PC-9 (cell line): ENCODE results near the gene C19orf12. TPM values are rescaled to one million over a fixed set of nuclear protein-coding genes. Genes with fewer than 3 reads are reported as not detected.

Experiments used
- BruUV-seq: library from RNA; stranded (reverse); fragments of 400-500 nt; replicated peaks from 2 replicates; lab custom pipeline; 2021; lab: Mats Ljungman, UMichigan
- CTCF ChIA-PET: fragments of 300-600 bp; sonication (Branson Sonifier 250); formaldehyde crosslinking; loops from one replicate; lab custom pipeline; 2022; ENCODE audit warnings: antibody characterized with exemption; lab: Charles Lee
- POLR2A ChIA-PET: fragments of 300-600 bp; sonication (Branson Sonifier 250); formaldehyde crosslinking; loops from one replicate; lab custom pipeline; 2022; ENCODE audit warnings: antibody characterized with exemption; ENCODE audit not compliant: unreplicated experiment; lab: Charles Lee
- DNase-seq, 2 experiments: peaks; one replicate each; pipeline versions ENCODE4 v3.0.0 to v3.0.0-alpha.2; 2015 to 2022; ENCODE audit warnings: mixed read lengths in 1 of 2
- H2AFZ ChIP-seq: fragments of 200-600 bp; sonication (generic); 2 replicates; pipeline ENCODE4 v1.8.1; 2017; ENCODE audit warnings: antibody characterized with exemption
- H3F3A ChIP-seq: fragments of 200-600 bp; sonication (generic); 2 replicates; pipeline ENCODE4 v1.8.1; 2017; ENCODE audit warnings: antibody characterized with exemption, mild to moderate bottlenecking, low read depth; ENCODE audit not compliant: insufficient read depth
- H3K27ac ChIP-seq: fragments of 200-600 bp; sonication (generic); 2 replicates; pipeline ENCODE4 v1.6.1; 2016; ENCODE audit warnings: mixed run types
- H3K27me3 ChIP-seq: fragments of 200-600 bp; sonication (generic); 2 replicates; pipeline ENCODE4 v1.6.1; 2016; ENCODE audit warnings: low read depth, mixed run types; ENCODE audit not compliant: insufficient read depth
- H3K36me3 ChIP-seq: fragments of 200-600 bp; sonication (generic); 2 replicates; pipeline ENCODE4 v1.6.1; 2016; ENCODE audit warnings: low read depth, mixed run types
- H3K4me1 ChIP-seq: fragments of 200-600 bp; sonication (generic); replicated peaks from 2 replicates; pipeline ENCODE4 v1.6.1; 2016; ENCODE audit warnings: mixed run types; ENCODE audit not compliant: insufficient read depth
- H3K4me2 ChIP-seq: fragments of 200-600 bp; sonication (generic); 2 replicates; pipeline ENCODE4 v1.6.1; 2017; ENCODE audit warnings: mixed run types
- H3K4me3 ChIP-seq: fragments of 200-600 bp; sonication (generic); 2 replicates; pipeline ENCODE4 v1.6.1; 2016; ENCODE audit warnings: mixed run types
- H3K79me2 ChIP-seq: fragments of 200-600 bp; sonication (generic); 2 replicates; pipeline ENCODE4 v1.6.1; 2017; ENCODE audit warnings: low read depth, mixed run types
- H3K9me2 ChIP-seq: fragments of 200-600 bp; sonication (generic); 2 replicates; pipeline ENCODE4 v1.8.1; 2017; ENCODE audit warnings: mild to moderate bottlenecking; ENCODE audit not compliant: insufficient read depth
- H3K9me3 ChIP-seq: fragments of 200-600 bp; sonication (generic); 2 replicates; pipeline ENCODE4 v1.8.1; 2016; ENCODE audit warnings: low read depth; ENCODE audit not compliant: insufficient read depth
- H4K20me1 ChIP-seq: fragments of 200-600 bp; sonication (generic); 2 replicates; pipeline ENCODE4 v1.8.1; 2017; ENCODE audit not compliant: insufficient read depth
- EZH2 ChIP-seq: fragments of 200-600 bp; sonication (generic); IDR thresholded peaks from 2 replicates; pipeline ENCODE4 v1.8.0; 2017; ENCODE audit warnings: antibody characterized with exemption, low read depth
- intact Hi-C: fragments of 100-400 bp; cut with micrococcal nuclease; formaldehyde crosslinking; loops from one replicate; pipeline ENCODE4 v1.10.0; 2022; ENCODE audit not compliant: unreplicated experiment
- total RNA-seq: library from RNA; stranded (reverse); gene quantifications from 2 replicates; pipeline ENCODE4 v1.2.3, GENCODE V29; 2021
- TF ChIP-seq, protein P1 (sequence below): fragments of 200-600 bp; sonication (generic); conservative IDR thresholded peaks from 2 replicates; pipeline ENCODE4 v1.6.1; 2017; ENCODE audit warnings: mixed run types, antibody characterized with exemption, mild to moderate bottlenecking, moderate library complexity

C19orf12 gene
- total RNA-seq, 1 experiment from 2014 or later, result 14.8 TPM

- no peak for DNase-seq
- intact Hi-C loops, result no loop called here
- BruUV-seq, result no TSS peak
- Histone ChIP-seq H3F3A (no peaks in the 10 kb centered on the region), H3K79me2 (no peaks in the 10 kb centered on the region), H3K27me3 (peaks cover 42% of the 10 kb centered on the region), H3K27ac (no peak overlapping the region), H4K20me1 (no peaks in the 10 kb centered on the region), H3K36me3 (no peaks in the 10 kb centered on the region), H3K9me2 (no peaks in the 10 kb centered on the region), H3K4me1 (no peaks in the 10 kb centered on the region), H3K4me2 (no peak overlapping the region), H3K9me3 (no peaks in the 10 kb centered on the region), H2AFZ (no peak overlapping the region), H3K4me3 (no peak overlapping the region)
- POLR2A ChIA-PET, result no interaction called here
- CTCF ChIA-PET, result interaction anchor here (0.6 kb wide), 1 partner anchor 375 kb away, joined by 4 read pairs; no protein-coding TSS in a partner anchor
- TF ChIP-seq, protein P1, sequence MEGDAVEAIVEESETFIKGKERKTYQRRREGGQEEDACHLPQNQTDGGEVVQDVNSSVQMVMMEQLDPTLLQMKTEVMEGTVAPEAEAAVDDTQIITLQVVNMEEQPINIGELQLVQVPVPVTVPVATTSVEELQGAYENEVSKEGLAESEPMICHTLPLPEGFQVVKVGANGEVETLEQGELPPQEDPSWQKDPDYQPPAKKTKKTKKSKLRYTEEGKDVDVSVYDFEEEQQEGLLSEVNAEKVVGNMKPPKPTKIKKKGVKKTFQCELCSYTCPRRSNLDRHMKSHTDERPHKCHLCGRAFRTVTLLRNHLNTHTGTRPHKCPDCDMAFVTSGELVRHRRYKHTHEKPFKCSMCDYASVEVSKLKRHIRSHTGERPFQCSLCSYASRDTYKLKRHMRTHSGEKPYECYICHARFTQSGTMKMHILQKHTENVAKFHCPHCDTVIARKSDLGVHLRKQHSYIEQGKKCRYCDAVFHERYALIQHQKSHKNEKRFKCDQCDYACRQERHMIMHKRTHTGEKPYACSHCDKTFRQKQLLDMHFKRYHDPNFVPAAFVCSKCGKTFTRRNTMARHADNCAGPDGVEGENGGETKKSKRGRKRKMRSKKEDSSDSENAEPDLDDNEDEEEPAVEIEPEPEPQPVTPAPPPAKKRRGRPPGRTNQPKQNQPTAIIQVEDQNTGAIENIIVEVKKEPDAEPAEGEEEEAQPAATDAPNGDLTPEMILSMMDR, result no peak
- no peak for TF ChIP-seq EZH2
These were observed 34.9 kb upstream of the C19orf12 start for GRCh38 chr19:29750001-29750400.

DNA sequence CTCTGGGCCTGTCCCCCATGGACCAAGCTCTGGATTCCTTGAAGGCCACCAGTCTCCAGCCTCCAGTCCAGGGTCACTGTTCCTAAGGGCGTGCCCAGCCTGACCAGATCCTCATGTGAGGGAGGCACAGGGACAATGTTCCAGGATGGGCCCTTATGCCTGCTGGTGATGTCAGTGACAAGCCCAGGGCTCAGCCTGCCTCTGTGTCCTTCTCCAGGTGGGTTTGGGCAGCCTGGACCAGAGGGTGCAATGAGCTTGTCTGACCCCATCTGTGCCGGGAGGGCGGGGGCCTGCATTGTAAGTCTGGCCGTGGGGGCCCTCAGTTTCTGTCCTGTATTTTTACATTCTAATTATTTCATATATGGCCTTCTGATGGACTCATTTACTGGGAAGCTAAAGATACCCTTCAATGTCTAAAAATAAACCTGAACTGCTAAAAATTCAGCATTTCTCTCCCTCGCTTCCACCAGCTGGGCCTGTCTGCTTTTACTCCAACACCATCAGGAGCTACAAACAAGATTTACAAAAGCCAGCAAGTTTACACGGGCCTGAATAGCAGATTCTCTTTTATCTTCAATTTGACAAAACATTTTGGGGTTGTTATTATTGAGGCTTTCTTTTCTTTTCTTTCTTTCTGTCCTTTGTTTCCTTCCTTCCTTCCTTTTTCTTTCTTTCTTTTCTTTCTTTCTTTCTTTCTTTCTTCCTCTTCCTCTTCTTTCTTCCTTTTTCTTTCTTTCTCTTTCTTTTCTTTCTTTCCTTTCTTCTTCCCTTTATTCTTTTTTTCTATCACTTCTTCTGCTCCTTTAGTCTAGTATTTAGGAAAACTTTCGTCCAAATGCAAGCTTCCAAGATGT is 34.2 kb upstream of the C19orf12 start:
- H3F3A ChIP-seq, result no peaks in the 10 kb centered on the region
- H2AFZ ChIP-seq, result no peak overlapping the region
- H3K4me2 ChIP-seq, result no peak overlapping the region
- no peaks in the 10 kb centered on the region for H4K20me1 ChIP-seq
- H3K9me3 ChIP-seq, result no peaks in the 10 kb centered on the region
- no peak overlapping the region for H3K4me3 ChIP-seq
- CTCF ChIA-PET, result interaction anchor here (0.6 kb wide), 1 partner anchor 376 kb away, joined by 4 read pairs; no protein-coding TSS in a partner anchor
- no peak for DNase-seq
- H3K9me2 ChIP-seq, result no peaks in the 10 kb centered on the region
- TF ChIP-seq, protein P1, result no peak
- TF ChIP-seq EZH2, result no peak
- H3K36me3 ChIP-seq, result no peaks in the 10 kb centered on the region
- no TSS peak for BruUV-seq
- intact Hi-C loops, result no loop called here
- no peak overlapping the region for H3K27ac ChIP-seq
- peaks cover 34% of the 10 kb centered on the region for H3K27me3 ChIP-seq
- POLR2A ChIA-PET, result no interaction called here
- H3K4me1 ChIP-seq, result no peaks in the 10 kb centered on the region
- H3K79me2 ChIP-seq, result no peaks in the 10 kb centered on the region

DNA sequence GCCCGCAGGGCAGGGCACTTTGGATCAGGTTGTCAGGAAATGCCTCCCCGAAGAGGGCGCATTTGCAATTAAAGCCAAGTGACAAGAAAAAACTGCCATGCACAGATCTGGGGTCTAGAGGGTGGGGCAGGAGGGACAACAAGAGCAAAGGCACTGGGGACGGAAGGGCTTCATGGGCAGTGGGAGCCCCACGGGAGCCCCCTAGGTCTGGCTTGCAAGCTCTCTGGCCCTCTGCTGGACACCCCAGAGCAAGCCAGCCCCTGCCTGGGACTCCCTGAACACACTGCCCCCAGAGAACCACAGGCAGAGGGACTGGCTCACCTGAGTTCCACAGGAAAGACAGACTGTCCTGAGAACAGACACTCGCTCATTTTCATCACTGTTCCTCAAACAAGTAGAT is 30.2 kb upstream of the C19orf12 start:
- H3K27me3 ChIP-seq, result peaks cover 38% of the 10 kb centered on the region
- ChIA-PET POLR2A (no interaction called here), CTCF (no interaction called here)
- no peaks in the 10 kb centered on the region for H3K9me3 ChIP-seq
- DNase-seq, result no peak
- no peak for TF ChIP-seq EZH2
- TF ChIP-seq, protein P1, result no peak
- H3K9me2 ChIP-seq, result no peaks in the 10 kb centered on the region
- no peak overlapping the region for H3K27ac ChIP-seq
- no peaks in the 10 kb centered on the region for H4K20me1 ChIP-seq
- no peaks in the 10 kb centered on the region for H3K4me1 ChIP-seq
- no peak overlapping the region for H3K4me3 ChIP-seq
- no peaks in the 10 kb centered on the region for H3K36me3 ChIP-seq
- intact Hi-C loops, result no loop called here
- H3F3A ChIP-seq, result no peaks in the 10 kb centered on the region
- no peak overlapping the region for H2AFZ ChIP-seq
- BruUV-seq, result no TSS peak
- no peaks in the 10 kb centered on the region for H3K79me2 ChIP-seq
- H3K4me2 ChIP-seq, result no peak overlapping the region
